ENCODE data around the gene CD7. TPM values are rescaled to one million over a fixed set of nuclear protein-coding genes. Genes with fewer than 3 reads are reported as not detected.

The CD7 gene
- total and polyA plus RNA-seq, 9 of the 15 experiments (the other 6 are each of a cell fraction or from before 2014, with no cell fraction given), result 0.21 to 0.35 TPM; not detected in 7

- POLR2A ChIA-PET, result interaction anchor here (0.6 kb wide), 1 partner anchor 306 kb away, joined by 3 read pairs; the partner anchor contains the start of gene CENPX
- Histone ChIP-seq H3K36me3 (ENCODE audit: control insufficient read depth, insufficient read depth, low read length) (no peaks in the 10 kb centered on the region), H3K4me1 (replicated peaks in 1 of 2; ENCODE audit: control insufficient read depth in 2 of 2, insufficient read depth in 2 of 2, low read length in 2 of 2) (peaks cover 43 to 97% of the 10 kb centered on the region in 2 experiments), H3K4me2 (ENCODE audit: insufficient read depth, low read length) (no peak overlapping the region), H3K9me1 (ENCODE audit: control insufficient read depth, insufficient read depth, low read length) (no peaks in the 10 kb centered on the region), H3K79me2 (ENCODE audit: control insufficient read depth, insufficient read depth, low read length) (peaks cover 11% of the 10 kb centered on the region; the same call in 2 of the 3 replicates), H3K27me3 (ENCODE audit: control insufficient read depth in 2 of 2, insufficient read depth in 2 of 2, low read length in 2 of 2) (no peaks in the 10 kb centered on the region), H3K9ac (ENCODE audit: insufficient read depth in 1 of 2, low read depth in 2 of 2, low read length in 2 of 2) (peak overlapping the region in 1 of 2 experiments; percentile 70; a peak in 2 of 4 replicates), H3K4me3 (no peak overlapping the region), H3K9me3 (replicated peaks; ENCODE audit: control insufficient read depth, insufficient read depth, low read depth, low read length) (no peaks in the 10 kb centered on the region), H2AFZ (ENCODE audit: low read depth, low read length) (peak overlapping the region; percentile 33; the same call in 1 of the 2 replicates), H4K20me1 (replicated peaks; ENCODE audit: control insufficient read depth, insufficient read depth, low read length) (no peaks in the 10 kb centered on the region), H3K27ac (ENCODE audit: extremely low read depth, low read depth, low read length) (no peak overlapping the region)
- FAIRE-seq (no peak), DNase-seq (ENCODE audit: extremely low read depth in 1 of 4, low spot score in 3 of 4) (no peak), ATAC-seq (no peak)
- 61% methylated on average over 27 of the region's 28 CpGs for WGBS (ENCODE audit: insufficient coverage, low coverage, missing lambda C conversion rate)
- no TSS peak for BruUV-seq (replicated peaks)
- in situ Hi-C loops (cut with MboI) (no loop called here), intact Hi-C loops (cut with micrococcal nuclease) (no loop called here)
- CTCF ChIA-PET (ENCODE audit: low intra/inter-chr PET ratio), result no interaction called here
- TF ChIP-seq ZNF511 (CRISPR knock-in tag; IDR thresholded peaks at IDR 0.05) (0 out of 2 replicates have a peak, but pooled peaks have one; percentile 44), TAF7 (tag; IDR thresholded peaks at IDR 0.05) (no peak), EGR1 (conservative IDR thresholded peaks at IDR 0.05) (peak; percentile 50), DPF2 (IDR thresholded peaks at IDR 0.05) (no peak), ETV6 (IDR thresholded peaks at IDR 0.05; ENCODE audit: borderline replicate concordance in 1 of 2, low read depth in 2 of 2, low read length in 1 of 2) (no peak), ETV6 (CRISPR knock-in tag; IDR thresholded peaks at IDR 0.05; ENCODE audit: borderline replicate concordance) (no peak), RBM39 (optimal IDR thresholded peaks at IDR 0.05; ENCODE audit: low read depth, low read length) (no peak)
- TF ChIP-seq, protein P1, sequence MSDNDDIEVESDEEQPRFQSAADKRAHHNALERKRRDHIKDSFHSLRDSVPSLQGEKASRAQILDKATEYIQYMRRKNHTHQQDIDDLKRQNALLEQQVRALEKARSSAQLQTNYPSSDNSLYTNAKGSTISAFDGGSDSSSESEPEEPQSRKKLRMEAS (CRISPR knock-in tag; IDR thresholded peaks at IDR 0.05), result 0 out of 2 replicates have a peak, but pooled peaks have one; percentile 13
- TF ChIP-seq, protein P2, sequence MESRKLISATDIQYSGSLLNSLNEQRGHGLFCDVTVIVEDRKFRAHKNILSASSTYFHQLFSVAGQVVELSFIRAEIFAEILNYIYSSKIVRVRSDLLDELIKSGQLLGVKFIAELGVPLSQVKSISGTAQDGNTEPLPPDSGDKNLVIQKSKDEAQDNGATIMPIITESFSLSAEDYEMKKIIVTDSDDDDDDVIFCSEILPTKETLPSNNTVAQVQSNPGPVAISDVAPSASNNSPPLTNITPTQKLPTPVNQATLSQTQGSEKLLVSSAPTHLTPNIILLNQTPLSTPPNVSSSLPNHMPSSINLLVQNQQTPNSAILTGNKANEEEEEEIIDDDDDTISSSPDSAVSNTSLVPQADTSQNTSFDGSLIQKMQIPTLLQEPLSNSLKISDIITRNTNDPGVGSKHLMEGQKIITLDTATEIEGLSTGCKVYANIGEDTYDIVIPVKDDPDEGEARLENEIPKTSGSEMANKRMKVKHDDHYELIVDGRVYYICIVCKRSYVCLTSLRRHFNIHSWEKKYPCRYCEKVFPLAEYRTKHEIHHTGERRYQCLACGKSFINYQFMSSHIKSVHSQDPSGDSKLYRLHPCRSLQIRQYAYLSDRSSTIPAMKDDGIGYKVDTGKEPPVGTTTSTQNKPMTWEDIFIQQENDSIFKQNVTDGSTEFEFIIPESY (CRISPR knock-in tag; IDR thresholded peaks at IDR 0.05), result peak; percentile 93
- TF ChIP-seq, protein P3, sequence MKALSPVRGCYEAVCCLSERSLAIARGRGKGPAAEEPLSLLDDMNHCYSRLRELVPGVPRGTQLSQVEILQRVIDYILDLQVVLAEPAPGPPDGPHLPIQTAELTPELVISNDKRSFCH (CRISPR knock-in tag; IDR thresholded peaks at IDR 0.05), result no peak
- TF ChIP-seq, protein P3 (tag; IDR thresholded peaks at IDR 0.05), result no peak
- TF ChIP-seq, protein P4, sequence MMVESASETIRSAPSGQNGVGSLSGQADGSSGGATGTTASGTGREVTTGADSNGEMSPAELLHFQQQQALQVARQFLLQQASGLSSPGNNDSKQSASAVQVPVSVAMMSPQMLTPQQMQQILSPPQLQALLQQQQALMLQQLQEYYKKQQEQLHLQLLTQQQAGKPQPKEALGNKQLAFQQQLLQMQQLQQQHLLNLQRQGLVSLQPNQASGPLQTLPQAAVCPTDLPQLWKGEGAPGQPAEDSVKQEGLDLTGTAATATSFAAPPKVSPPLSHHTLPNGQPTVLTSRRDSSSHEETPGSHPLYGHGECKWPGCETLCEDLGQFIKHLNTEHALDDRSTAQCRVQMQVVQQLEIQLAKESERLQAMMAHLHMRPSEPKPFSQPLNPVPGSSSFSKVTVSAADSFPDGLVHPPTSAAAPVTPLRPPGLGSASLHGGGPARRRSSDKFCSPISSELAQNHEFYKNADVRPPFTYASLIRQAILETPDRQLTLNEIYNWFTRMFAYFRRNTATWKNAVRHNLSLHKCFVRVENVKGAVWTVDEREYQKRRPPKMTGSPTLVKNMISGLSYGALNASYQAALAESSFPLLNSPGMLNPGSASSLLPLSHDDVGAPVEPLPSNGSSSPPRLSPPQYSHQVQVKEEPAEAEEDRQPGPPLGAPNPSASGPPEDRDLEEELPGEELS (CRISPR knock-in tag; IDR thresholded peaks at IDR 0.05; ENCODE audit: borderline replicate concordance), result no peak
- TF ChIP-seq, protein P5, sequence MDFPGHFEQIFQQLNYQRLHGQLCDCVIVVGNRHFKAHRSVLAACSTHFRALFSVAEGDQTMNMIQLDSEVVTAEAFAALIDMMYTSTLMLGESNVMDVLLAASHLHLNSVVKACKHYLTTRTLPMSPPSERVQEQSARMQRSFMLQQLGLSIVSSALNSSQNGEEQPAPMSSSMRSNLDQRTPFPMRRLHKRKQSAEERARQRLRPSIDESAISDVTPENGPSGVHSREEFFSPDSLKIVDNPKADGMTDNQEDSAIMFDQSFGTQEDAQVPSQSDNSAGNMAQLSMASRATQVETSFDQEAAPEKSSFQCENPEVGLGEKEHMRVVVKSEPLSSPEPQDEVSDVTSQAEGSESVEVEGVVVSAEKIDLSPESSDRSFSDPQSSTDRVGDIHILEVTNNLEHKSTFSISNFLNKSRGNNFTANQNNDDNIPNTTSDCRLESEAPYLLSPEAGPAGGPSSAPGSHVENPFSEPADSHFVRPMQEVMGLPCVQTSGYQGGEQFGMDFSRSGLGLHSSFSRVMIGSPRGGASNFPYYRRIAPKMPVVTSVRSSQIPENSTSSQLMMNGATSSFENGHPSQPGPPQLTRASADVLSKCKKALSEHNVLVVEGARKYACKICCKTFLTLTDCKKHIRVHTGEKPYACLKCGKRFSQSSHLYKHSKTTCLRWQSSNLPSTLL (IDR thresholded peaks at IDR 0.05), result no peak
Observed at GRCh38 chr17:82328141-82328993, 11.0 kb upstream of the CD7 start.

All from K562 (cell line).